Psoas muscle (tissue), 8 donors: ENCODE results near the gene HSPA12A. TPM values are rescaled to one million over a fixed set of nuclear protein-coding genes. Genes with fewer than 3 reads are reported as not detected.

ENCODE experiments used
- ATAC-seq, 4 donors: fragments of 200-7000 bp; cut with Tn5 transposase; one replicate each; pipeline ENCODE4 v1.9.1; 2020; ENCODE audit warnings: moderate library complexity in 3 of 4, mild to moderate bottlenecking in 2 of 4
- DNase-seq, 2 donors: peaks; one replicate each; pipeline ENCODE4 v3.0.0-alpha.2; 2020
- H3K27ac ChIP-seq: fragments of 200-600 bp; one replicate; pipeline ENCODE4 v1.8.0; 2022
- H3K27me3 ChIP-seq, 3 donors: fragments of 200-600 bp in 1 of 3; one replicate each; pipeline versions ENCODE4 v1.6.1 to v1.8.0; 2013 to 2022; ENCODE audit warnings: low read length in 2 of 3, mild to moderate bottlenecking in 2 of 3, moderate library complexity in 1 of 3; ENCODE audit not compliant: insufficient read depth in 3 of 3
- H3K36me3 ChIP-seq, 2 donors: fragments of 200-600 bp in 1 of 2; one replicate each; pipeline versions ENCODE4 v1.6.1 to v1.8.0; 2013 to 2022; ENCODE audit warnings: low read depth in 1 of 2, mild to moderate bottlenecking in 1 of 2, moderate library complexity in 1 of 2; ENCODE audit not compliant: insufficient read depth in 1 of 2
- H3K4me1 ChIP-seq: fragments of 200-600 bp; one replicate; pipeline ENCODE4 v1.8.0; 2022
- H3K4me3 ChIP-seq: fragments of 200-600 bp; one replicate; pipeline ENCODE4 v1.8.0; 2022; ENCODE audit warnings: mild to moderate bottlenecking
- H3K9me3 ChIP-seq: fragments of 200-600 bp; one replicate; pipeline ENCODE4 v1.8.0; 2022
- WGBS, 3 donors: extraction: QIAGEN DNeasy Blood & Tissue Kit; methylation state at CpG; one replicate each; pipeline versions ENCODE4 v1.1.6 to v1.1.7; 2013; 5-methylcytosine and 5-hydroxymethylcytosine counted together
- intact Hi-C, 2 donors: fragments of 100-400 bp; cut with DNase I; formaldehyde crosslinking; loops; one replicate each; pipeline versions ENCODE4 v1.11.0 to v1.14.2; 2022
- polyA plus RNA-seq, 3 donors: library from polyadenylated mRNA; stranded (reverse); fragments of 200-250 nt; gene quantifications; one replicate each; pipeline ENCODE4 v1.2.3, GENCODE V29; 2013
- total RNA-seq, 4 donors: library from RNA; stranded (reverse); fragmentation: NEBNext Ultra II Directional in 2 of 4; extraction: Animal tissue kit (Norgen Biotek cat#: 25700) in 2 of 4; gene quantifications; one replicate each; pipeline versions ENCODE4 v1.2.1 to v1.2.4, GENCODE V29; 2021 to 2023
- TF ChIP-seq, protein P1 (sequence below): fragments of 200-600 bp; IDR thresholded peaks from one replicate; pipeline ENCODE4 v1.8.0; 2022; ENCODE audit warnings: antibody characterized with exemption
- donor health status: healthy with polysubstance abuse.
- donor health status: DM: no; HTN: no; CAD: no; lungs with moderate emphysema.
- donor health status: Bipolar disorder and iron deficiency.
- donor health status: healthy.
- donor health status: DM: yes; HTN: yes; CAD: no.
- donor health status: DM: no; HTN: no; CAD: no.
- donor health status: DM: no; HTN: no; CAD: no.
- donor health status: DM: yes; HTN: yes; CAD: no.

HSPA12A gene
- total and polyA plus RNA-seq, 7 donors, result 2.6 to 11.4 (median 7.0) TPM

DNA sequence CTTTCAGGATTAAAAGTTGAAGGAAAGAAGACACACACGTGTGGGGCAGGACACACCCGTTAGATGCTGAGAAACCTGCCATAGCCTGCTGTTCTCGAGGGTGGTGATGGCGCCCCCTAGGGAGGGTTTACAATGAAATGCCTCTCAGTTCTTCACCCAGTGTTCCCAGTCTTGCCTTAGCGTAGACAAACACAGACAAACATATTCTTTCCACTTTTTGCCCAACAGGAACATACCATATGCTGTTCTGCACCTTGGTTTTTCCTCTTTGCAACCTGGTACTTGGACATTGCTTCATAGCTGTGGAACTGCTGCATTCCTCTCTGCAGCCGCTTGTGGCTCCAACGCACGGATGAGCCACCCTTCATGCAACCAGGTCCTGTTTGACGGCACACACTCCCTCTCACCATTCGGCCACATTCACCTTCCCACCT is 23.3 kb upstream of the HSPA12A start:
- peaks cover 0 to 10% (median 7%) of the 10 kb centered on the region in 3 donors for H3K27me3 ChIP-seq
- peaks cover 4% of the 10 kb centered on the region for H3K9me3 ChIP-seq
- intact Hi-C loops, result no loop called here
- ATAC-seq, result no peak
- TF ChIP-seq, protein P1, sequence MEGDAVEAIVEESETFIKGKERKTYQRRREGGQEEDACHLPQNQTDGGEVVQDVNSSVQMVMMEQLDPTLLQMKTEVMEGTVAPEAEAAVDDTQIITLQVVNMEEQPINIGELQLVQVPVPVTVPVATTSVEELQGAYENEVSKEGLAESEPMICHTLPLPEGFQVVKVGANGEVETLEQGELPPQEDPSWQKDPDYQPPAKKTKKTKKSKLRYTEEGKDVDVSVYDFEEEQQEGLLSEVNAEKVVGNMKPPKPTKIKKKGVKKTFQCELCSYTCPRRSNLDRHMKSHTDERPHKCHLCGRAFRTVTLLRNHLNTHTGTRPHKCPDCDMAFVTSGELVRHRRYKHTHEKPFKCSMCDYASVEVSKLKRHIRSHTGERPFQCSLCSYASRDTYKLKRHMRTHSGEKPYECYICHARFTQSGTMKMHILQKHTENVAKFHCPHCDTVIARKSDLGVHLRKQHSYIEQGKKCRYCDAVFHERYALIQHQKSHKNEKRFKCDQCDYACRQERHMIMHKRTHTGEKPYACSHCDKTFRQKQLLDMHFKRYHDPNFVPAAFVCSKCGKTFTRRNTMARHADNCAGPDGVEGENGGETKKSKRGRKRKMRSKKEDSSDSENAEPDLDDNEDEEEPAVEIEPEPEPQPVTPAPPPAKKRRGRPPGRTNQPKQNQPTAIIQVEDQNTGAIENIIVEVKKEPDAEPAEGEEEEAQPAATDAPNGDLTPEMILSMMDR, result peak; percentile 20
- H3K27ac ChIP-seq, result no peak overlapping the region
- no peak overlapping the region for H3K4me3 ChIP-seq
- no peaks in the 10 kb centered on the region for H3K36me3 ChIP-seq
- WGBS, 3 donors, result 71 to 72% (median 71%) methylated on average over 10 of the region's 10 CpGs
- no peak for DNase-seq
- no peaks in the 10 kb centered on the region for H3K4me1 ChIP-seq

DNA sequence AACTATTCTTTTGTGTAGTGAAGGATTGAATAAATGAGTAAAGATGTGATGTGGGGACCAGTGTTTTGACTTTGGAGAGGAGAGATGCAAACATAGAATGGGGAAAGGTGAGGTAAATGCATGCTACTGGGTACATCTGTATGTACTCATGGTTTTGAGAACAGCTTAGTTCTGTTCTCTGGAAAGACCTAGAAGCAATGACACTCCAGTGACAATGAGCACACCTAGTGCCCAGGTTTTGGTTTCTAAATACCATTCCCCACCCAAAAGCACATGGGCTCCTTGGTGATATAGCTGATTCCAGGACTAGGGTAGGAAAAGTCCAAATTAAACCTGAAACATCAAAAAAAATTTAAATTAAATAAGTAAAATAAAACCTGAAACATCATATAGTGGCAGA is 22.6 kb upstream of the HSPA12A start:
- Histone ChIP-seq H3K4me1 (no peaks in the 10 kb centered on the region), H3K27ac (no peak overlapping the region), H3K4me3 (no peak overlapping the region), H3K36me3 (no peaks in the 10 kb centered on the region), H3K27me3 (peaks cover 0 to 10% (median 5%) of the 10 kb centered on the region in 3 donors), H3K9me3 (peaks cover 4% of the 10 kb centered on the region)
- intact Hi-C loops, result no loop called here
- no peak for DNase-seq
- TF ChIP-seq, protein P1, result no peak
- ATAC-seq, result no peak

DNA sequence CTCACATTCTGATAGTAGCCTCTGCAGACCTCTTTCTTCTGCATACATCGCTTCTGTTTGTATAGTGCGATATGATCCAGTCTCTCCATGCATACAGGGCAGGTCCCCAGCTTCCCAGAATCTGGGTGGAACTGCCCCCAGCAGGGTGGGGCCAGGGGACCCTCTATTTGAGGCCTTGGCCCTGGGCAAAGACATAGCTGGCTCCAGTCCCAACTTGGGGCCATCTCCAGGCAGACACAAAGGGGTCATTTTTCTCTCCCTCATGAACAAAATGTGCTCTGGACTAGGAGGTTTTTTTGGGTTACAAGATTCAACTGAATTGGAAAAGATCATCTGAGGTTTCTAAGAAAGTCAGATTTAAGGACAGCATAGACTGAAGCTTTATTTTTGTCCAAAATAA is 21.1 kb upstream of the HSPA12A start:
- WGBS, 3 donors, result 94 to 100% (median 96%) methylated on average over 2 of the region's 2 CpGs
- TF ChIP-seq, protein P1, result no peak
- Histone ChIP-seq H3K27me3 (peaks cover 0 to 10% (median 5%) of the 10 kb centered on the region in 3 donors), H3K27ac (no peak overlapping the region), H3K9me3 (peaks cover 4% of the 10 kb centered on the region), H3K36me3 (no peaks in the 10 kb centered on the region), H3K4me1 (no peaks in the 10 kb centered on the region), H3K4me3 (no peak overlapping the region)
- ATAC-seq, result no peak
- intact Hi-C loops, result no loop called here
- DNase-seq, result no peak

DNA sequence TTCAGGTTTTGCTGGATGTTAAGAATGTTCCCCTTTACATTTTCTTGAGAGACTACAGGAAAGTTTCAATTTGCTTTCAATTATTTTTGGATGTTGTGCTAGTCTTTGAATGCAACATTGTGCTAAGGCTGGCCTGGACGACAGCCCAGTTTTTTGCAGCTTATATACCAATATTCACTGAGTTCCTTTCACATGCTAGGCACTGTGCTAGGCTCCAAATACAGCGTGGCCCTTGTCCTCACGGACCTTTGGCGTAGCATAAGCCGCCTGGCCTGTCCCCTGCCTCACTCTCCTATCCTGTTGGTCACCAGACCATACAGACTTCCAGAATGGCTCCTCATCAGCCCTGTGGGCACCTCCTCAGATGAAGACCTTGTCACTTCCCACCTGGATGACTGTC is 19.5 kb upstream of the HSPA12A start:
- ATAC-seq, result no peak
- H3K27me3 ChIP-seq, result peaks cover 0 to 10% (median 3%) of the 10 kb centered on the region in 3 donors
- TF ChIP-seq, protein P1, result no peak
- WGBS, 3 donors, result 69 to 78% (median 75%) methylated on average over 5 of the region's 5 CpGs
- H3K4me3 ChIP-seq, result no peak overlapping the region
- intact Hi-C loops, result no loop called here
- peaks cover 4% of the 10 kb centered on the region for H3K9me3 ChIP-seq
- H3K36me3 ChIP-seq, result no peaks in the 10 kb centered on the region
- no peaks in the 10 kb centered on the region for H3K4me1 ChIP-seq
- no peak overlapping the region for H3K27ac ChIP-seq
- DNase-seq, result peak in 1 of 2 donors; percentile 12

DNA sequence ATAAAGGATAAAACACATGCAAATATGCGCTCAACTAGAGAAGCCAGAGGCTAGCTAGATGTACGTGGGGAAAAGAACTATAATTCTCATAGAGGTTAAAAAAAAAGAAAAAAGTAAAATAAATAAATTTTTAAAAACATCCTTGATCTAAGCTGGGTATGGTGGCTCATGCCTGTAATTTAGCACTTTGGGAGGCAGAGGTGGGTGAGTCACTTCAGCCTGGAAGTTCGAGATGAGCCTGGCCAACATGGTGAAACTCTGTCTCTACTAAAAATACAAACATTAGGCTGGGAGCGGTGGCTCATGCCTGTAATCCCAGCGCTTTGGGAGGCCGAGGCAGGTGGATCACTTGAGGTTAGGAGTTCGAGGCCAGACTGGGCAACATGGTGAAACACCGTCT is 18.6 kb upstream of the HSPA12A start:
- H3K27ac ChIP-seq, result no peak overlapping the region
- H3K27me3 ChIP-seq, result peaks cover 0 to 10% (median 2%) of the 10 kb centered on the region in 3 donors
- TF ChIP-seq, protein P1, result no peak
- 79 to 86% (median 79%) methylated on average over 8 of the region's 8 CpGs for WGBS, 3 donors
- H3K9me3 ChIP-seq, result peaks cover 4% of the 10 kb centered on the region
- DNase-seq (no peak), ATAC-seq (no peak)
- H3K36me3 ChIP-seq, result no peaks in the 10 kb centered on the region
- no peaks in the 10 kb centered on the region for H3K4me1 ChIP-seq
- no peak overlapping the region for H3K4me3 ChIP-seq
- intact Hi-C loops, result no loop called here
